HG03060 (cell line): ENCODE measurements around the gene SF3B4.

Experiments used
- ATAC-seq: cut with Tn5 transposase; IDR thresholded peaks from one replicate; pipeline ENCODE4 v1.9.1; 2021; ENCODE audit warnings: low read depth, moderate number of reproducible peaks; ENCODE audit not compliant: unreplicated experiment

Gene SF3B4

DNA sequence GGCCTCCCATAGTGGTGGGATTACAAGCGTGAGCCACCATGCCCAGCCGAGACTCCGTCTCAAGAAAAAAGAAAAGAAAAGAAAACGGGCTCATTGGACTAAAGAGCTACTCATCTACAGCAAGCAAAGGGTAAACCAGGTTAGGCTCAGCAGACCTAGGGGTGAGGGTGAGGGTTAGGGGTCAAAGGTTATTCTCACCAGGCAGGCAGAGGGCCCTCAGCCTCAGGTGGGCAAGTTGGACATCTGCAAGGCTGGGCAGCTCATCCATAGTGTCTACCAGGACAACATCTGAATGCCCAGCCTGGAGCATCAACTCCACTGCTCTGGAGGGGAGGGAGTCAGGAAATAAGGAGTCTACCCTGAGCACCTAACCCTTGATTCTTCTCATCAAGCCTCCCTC, 5.6 kb upstream of the SF3B4 start:
- ATAC-seq = no peak

GRCh38 chr1:149932474-149932873, 4.9 kb upstream of the SF3B4 start:
- no peak for ATAC-seq

DNA sequence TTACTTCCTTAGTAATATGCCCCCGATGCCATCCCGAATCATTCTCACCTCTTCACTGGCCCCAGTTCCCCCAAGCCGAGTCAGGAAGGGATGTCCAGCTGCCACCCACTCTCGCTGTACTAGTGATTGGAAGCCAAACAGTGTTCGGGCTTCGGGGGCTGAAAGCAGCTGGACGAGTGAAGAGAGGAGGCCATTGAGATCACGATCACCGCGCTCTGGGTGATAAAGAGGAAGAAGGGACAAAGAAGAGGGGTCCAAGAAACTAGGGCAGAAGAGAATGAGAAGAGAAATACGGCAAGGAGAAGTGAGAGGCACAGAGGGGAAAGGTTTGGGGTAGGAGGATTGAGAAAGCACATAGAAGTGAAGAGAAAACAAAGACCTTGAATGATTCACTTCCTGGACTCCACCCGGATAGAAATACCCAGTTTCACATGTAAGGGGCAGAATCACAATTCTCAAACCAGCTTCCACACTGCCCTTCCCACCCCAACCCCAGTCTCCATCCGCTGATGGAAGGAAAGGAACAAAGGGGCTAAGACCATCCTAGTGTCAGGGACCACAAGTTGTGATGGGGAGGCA, 3.7 kb upstream of the SF3B4 start:
- no peak for ATAC-seq

DNA sequence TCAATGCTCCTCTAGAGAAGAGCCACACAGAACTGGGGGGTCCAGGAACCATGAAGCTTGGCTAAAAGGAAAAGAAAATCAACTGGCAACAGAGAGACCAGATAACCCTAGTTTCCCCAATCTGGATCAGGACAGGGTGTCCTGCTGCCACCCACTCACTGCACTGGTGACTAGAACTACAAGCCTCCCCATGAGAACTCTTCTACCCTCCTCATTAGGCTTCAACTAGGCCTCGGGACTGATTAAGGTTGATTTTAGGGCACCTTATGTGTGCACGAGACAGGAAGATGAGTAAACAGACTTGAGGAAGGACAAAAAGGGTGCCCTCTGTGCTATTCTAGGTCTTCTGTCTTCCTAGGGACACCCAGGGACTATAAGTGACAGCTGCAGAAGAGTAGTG, 2.3 kb upstream of the SF3B4 start:
- ATAC-seq = no peak

DNA sequence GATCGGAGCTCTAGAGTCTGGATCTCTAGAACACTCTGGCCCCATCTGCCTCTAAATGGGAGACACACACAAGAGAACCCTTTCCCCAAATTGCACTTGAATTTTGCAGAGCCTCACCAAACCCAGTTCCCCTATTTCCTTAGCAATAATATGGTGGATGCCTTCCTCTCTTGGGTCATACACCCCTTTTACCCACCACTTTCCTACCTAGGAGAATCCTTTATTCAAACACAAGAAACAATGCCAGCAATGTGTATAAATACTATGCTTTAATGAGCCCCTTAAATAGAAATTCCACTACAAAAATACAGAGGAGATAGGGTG, 760 bp upstream of the SF3B4 start:
- ATAC-seq = no peak

GRCh38 chr1:149927056-149927562, 494 bp downstream of the SF3B4 start:
- no peak for ATAC-seq

- ATAC-seq = no peak
Observed at GRCh38 chr1:149926296-149926695, 1.3 kb downstream of the SF3B4 start.

- no peak for ATAC-seq
Observed at GRCh38 chr1:149925751-149926150, 1.9 kb downstream of the SF3B4 start.

GRCh38 chr1:149925345-149925744, 2.3 kb downstream of the SF3B4 start:
- no peak for ATAC-seq

DNA sequence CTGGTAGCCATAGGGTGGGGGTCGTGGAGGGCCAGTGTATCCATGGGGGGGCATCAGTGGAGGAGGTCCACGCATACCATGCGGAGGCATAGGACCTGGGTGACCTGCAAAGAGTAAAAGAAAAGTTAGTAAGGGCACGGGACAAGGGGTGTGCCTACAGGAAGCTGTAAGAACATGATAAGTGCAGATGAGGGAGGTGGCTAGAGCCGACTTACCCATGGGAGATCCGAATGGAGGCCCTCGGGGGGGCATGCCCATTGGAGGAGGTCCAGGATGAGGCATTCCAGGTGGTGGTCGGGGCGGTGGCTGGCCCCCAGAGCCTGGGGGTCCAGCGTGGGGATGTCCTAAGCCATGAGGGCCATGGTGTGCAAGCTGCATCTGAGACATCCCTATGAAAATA, 4.0 kb downstream of the SF3B4 start:
- no peak for ATAC-seq

DNA sequence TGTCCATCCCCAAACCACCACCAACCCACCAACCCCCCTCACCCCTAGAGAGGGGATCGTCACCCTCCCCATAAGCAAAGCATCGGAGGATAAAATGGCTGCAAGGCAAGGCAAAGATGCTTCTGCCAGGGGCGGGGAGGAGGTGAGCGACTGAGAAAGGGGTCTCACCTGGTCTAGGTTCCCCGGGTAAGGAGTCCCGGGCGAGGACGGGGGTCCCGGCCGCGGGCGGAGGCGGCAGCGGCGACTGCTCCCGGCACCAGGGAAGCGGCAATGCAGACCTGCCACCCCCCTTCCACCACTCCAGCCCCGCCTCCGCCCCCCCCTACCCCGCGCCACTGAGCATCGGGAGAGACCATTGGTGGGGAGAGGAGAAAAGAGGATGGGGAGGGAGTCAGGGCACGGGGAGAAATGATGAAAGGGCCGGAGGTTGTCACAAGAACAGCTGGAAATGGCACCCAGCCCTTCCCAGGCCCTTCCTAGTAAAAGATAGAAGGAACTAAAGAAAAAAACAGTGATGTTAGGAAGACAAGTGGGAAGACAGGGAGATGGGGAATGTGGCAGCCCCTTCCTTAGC, 9.9 kb downstream of the SF3B4 start, which contains the start of gene SV2A:
Gene SV2A, minus strand, starts transcription at position 274 of the 574 bp plus-strand sequence. CDS start 4,004 bp downstream, outside the sequence.
- no peak for ATAC-seq

DNA sequence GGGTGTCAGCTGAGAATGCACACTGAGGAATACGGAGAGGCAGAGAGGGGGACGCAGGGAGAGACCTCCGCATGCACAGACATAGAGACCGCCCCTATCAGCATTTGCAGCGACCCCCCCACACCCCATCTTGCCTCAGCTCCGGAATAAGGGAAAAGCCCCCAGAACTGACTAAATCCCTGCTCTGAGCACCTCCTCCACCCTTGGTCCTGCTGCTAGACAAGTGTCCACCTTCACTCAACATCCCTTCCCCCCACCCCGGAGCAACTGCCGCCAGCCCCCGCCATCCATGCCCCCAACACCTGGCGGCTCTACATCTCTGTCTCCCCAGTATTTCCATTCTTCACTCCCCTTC, 10.7 kb downstream of the SF3B4 start:
- no peak for ATAC-seq

DNA sequence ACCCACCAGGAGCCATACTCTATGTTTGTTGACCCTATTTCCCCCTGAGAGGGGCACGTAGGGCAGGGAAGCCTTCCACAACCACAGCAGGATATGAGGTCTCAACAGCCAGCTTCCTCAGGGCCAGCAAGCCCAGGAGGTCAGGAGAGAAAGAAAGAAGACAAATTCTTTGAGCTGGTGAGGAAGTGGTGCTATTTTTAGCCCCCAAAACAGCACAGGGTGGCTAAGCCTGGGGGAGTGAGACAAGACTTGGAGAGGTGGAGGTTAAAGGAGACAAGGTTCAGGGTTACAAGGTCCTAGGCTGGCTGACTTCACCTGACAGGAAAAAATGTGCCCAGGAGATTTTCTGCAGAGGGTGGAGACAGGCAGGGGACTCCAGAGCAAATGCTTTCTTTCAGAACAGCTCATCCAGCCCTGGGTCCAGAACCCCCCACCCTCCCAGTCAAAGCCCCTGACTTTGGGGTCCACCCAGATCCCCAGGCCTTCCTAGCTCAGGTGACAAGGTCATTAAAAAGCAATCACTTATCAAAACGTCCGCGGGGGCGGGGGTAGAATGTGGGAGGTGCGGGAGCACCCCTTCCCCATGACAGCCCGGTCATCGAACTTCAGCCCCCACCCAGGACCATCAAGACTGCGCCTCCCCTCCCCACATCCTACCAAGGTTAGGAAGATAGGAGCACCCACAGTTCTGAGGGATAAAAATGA, 11.3 kb downstream of the SF3B4 start:
- no peak for ATAC-seq

- ATAC-seq = no peak
Observed at GRCh38 chr1:149915429-149916192, 12.0 kb downstream of the SF3B4 start.

DNA sequence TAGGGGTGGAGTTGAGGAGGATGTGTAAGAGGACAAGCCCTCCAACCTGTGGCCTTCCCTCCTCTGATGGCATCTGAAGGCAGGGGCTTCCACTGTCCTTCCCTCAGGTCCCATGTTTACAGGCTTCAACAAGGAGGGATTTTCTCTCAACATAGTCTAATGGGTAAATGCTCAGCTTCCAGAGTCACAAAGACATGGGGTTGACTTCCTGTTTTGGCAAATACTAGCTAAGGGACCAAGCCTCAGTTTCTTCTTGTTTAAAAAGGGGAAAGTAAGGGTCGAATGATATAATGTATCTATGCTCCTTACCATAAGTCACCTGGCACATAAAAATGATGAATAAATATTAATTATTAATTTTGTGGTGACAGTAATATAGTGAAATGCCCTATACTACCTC, 13.1 kb downstream of the SF3B4 start:
- ATAC-seq = no peak

GRCh38 chr1:149906570-149907075, 21.0 kb downstream of the SF3B4 start:
- ATAC-seq = no peak

GRCh38 chr1:149903836-149904491, 23.6 kb downstream of the SF3B4 start:
- no peak for ATAC-seq

- ATAC-seq = no peak
Observed at GRCh38 chr1:149899460-149900284, 27.9 kb downstream of the SF3B4 start, which contains the start of gene BOLA1. Gene BOLA1, plus strand, starts transcription at chr1:149899568. Its CDS starts 492 bp downstream, at chr1:149900060.

- ATAC-seq = no peak
Observed at GRCh38 chr1:149896575-149896974, 31.0 kb downstream of the SF3B4 start.

- ATAC-seq = no peak
Observed at GRCh38 chr1:149888999-149889289, 38.7 kb downstream of the SF3B4 start.
